GM21447 (cell line): ENCODE data around the gene MBOAT1.
"Not testable (repeated sequence)": the region's sequence is repeated elsewhere in the genome, so short reads cannot be mapped to it uniquely, and the experiment has no call there.

Source experiments
- ATAC-seq: cut with Tn5 transposase; IDR thresholded peaks from one replicate; pipeline ENCODE4 v1.9.1; 2021; ENCODE audit not compliant: unreplicated experiment

MBOAT1 gene

DNA sequence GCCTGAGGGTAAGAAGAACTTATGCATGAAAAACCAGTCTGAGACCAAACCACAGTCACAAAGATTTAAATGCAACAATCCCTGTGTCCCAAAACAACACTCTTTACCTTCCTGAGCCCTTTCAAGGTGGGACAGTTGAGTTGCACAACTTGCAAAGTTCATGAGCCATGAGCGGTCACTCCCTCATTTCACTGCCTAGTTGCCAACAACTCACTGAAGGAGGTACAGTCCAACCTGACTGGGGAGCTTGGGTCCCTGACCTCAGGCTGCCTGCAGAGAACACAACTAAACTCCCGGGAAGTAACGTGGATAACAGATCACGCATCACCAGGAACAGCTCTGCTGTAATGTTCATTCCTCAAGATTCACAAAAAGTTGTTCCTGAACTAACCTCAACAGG is 69.4 kb downstream of the MBOAT1 start:
- no peak for ATAC-seq

DNA sequence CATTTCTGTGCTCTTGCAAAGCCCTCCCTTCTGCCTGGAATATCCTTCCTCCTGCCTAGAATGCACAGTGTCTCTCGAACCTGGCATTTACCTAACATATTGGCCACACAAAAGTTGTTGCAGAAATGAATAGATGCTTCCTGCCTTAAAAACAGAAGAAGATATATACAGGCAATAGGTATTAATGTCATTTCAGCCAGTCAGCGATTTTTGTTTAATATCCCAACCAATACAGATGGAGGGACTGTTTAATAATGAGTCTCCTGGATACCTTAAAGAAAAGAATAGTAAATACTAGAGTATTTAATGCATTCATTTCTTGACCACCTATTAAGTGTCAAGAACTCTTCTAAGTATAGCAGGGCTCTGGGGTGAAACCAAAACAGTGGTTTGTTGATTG is 70.3 kb downstream of the MBOAT1 start:
- ATAC-seq, result no peak

DNA sequence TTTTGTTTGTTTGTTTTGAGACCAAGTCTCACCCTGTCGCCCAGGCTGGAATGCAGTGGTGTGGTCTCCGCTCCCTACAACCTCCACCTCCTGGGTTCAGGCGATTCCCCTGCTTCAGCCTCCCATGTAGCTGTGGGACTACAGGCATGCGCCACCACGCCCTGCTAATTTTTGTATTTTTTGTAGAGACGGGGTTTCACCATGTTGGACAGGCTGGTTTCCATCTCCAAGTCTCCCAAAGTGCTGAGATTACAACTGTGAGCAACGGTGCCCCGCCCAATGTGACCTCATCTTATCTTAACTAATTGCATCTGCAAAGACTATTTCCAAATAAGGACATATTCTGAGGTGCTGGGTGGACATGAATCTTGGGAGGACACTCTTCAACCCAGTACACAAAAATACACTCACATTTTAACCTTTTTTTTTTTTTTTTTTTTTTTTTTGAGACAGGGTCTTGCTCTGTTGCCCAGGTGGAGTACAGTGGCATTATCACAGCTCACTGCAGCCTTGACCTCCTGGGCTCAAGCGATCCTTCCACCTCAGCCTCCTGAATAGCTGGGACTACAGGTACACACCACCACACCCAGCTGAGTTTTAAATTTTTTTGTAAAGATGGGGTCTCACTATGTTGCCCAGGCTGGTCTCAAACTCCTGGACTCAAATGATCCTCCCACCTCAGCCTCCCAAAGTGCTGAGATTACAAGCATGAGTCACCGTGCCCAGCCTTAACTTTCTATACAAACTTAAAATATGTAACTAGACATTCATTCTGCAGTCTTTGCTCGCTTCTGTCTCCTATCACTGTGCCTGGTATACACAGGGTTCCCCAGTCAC is 72.9 kb downstream of the MBOAT1 start:
- not testable (repeated sequence) for ATAC-seq

DNA sequence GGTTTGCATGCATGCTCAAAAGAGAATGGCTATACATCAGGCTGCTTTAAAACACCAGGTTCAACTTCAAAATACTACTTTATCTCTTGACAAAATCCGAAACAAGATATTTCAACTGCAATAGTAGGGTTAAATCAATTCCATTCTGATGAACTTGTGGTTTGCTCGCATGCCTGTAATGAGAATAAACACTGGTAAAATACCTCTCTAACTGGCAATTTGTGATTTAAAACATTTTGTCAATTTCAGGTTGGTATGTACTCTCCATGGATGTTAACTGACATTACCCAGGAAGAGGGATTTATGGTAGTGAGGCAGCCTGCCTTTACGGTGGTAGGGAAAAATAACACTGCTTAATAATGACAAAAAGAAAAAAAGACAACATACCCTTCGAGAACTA is 74.4 kb downstream of the MBOAT1 start:
- ATAC-seq, result no peak

- no peak for ATAC-seq
These were observed 75.0 kb downstream of the MBOAT1 start for GRCh38 chr6:20137240-20137639.

DNA sequence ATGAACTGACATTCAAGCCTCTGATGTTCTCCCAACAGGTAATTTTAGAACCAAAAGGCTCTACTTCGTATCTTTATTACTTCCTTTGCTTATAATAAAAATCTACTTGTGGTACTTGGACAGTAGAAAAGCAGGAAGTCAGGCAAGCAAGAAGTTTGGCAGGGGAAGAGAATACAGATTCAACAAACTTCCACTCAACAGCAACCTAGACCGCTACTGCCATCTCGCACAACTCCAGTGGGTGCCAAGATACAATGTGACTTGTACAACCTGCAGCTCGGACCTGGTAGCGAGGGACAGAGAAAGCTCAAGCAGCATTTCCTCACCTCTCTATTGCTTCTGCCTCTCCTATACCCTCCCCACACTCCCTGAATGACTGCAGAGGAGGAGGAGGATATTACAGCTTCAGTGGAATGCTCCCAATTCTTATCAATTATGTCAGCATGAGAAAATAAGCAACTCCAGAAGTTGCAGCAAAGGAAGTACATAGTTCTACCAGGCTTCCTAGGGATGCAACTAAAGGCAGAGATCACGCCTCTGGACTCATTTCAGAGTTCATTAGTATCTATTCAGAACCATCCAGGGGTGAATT is 76.5 kb downstream of the MBOAT1 start:
- ATAC-seq, result no peak

- ATAC-seq, result no peak
These were observed 77.7 kb downstream of the MBOAT1 start for GRCh38 chr6:20134613-20135012.

GRCh38 chr6:20129290-20130088 is 82.8 kb downstream of the MBOAT1 start:
- ATAC-seq, result no peak

DNA sequence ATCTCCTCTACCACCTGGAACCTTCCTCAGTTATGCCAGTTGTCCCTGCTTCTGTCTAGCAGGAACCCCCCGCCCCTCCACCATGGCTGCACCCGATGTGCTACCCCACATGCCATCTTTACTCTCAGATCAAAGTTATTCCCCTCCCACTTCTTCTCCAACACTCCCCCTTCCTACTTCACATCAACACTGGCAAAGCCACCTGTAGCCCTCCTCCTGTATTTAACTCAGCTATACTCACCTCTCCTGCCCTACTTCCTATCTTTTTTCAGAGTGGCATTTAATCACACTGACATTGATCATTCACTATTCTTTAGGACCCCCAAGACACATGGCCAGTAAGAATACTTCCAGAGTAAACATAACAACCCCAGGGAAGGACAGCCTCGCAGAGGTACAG is 84.3 kb downstream of the MBOAT1 start:
- ATAC-seq, result no peak

- ATAC-seq, result peak; percentile 82
These were observed 85.2 kb downstream of the MBOAT1 start for GRCh38 chr6:20126789-20127653.

GRCh38 chr6:20126102-20126752 is 86.0 kb downstream of the MBOAT1 start:
- no peak for ATAC-seq

- no peak for ATAC-seq
These were observed 87.7 kb downstream of the MBOAT1 start for GRCh38 chr6:20124545-20124944.

- no peak for ATAC-seq
These were observed 92.8 kb downstream of the MBOAT1 start for GRCh38 chr6:20119485-20119884.

- ATAC-seq, result no peak
These were observed 93.4 kb downstream of the MBOAT1 start for GRCh38 chr6:20118892-20119291.

- ATAC-seq, result peak; percentile 79
These were observed 94.8 kb downstream of the MBOAT1 start for GRCh38 chr6:20117474-20117873.

GRCh38 chr6:20116792-20117191 is 95.5 kb downstream of the MBOAT1 start:
- ATAC-seq, result no peak

GRCh38 chr6:20115246-20115980 is 96.9 kb downstream of the MBOAT1 start:
- ATAC-seq, result no peak

- ATAC-seq, result no peak
These were observed 98.5 kb downstream of the MBOAT1 start for GRCh38 chr6:20113649-20114224.

GRCh38 chr6:20112841-20113240 is 99.4 kb downstream of the MBOAT1 start:
- no peak for ATAC-seq
